Measurements from ENCODE around the gene CPAMD8.

The CPAMD8 gene

DNA sequence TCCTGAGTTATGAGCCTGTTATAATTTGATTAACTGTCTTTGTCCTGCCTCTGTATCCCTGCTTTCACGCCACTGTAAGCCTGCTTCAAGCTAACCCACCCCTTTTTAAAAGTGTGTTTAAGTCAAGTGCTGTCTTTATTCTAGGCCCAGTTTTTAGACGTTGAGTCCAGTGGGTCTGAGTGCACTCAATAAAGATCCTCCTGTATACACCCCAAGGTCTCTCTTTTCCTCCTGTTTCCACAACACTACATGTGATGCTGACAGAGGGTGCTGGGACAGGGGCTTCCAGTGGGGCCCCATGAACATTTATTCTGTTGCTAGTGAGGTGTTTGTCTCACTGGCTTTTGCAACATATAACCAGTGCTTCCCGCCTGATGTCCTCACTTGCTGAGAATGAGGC is 144.5 kb downstream of the CPAMD8 start:
- no peak overlapping the region for H2AK5ac ChIP-seq (ENCODE audit: low read length)

DNA sequence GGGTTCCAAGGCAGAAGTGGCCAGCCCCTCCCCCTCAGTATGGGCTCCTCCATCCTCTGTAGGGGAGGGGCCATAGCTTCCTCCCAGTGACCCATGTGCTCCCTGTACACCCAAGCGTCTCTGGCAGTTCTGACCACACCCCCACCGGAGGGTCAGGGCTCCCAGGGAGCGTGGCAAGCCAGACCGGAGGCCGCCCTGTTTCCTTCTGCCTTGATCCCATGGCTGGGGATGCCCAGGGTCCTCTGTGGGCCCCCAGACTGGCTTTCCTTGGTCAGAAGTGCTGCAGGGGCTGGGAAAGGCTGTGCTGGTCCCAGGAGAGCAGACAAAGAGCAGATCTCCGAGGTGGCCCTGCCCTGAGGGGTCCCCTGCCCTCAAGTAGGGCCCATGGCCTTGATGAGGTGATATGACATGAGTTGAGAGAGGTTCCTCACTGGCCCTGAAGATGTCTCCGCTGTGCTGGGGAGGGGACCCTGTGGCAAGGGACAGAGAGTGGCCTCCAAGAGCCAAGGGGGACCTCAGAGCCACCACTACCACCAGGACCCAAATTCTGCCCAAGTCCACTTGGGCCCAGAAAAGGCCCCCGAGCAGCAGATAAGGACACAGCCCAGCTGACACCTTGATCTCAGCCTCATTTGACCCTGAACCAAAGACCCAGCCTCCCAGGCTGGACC is 145.6 kb downstream of the CPAMD8 start:
- Histone ChIP-seq H3K9me3 (ENCODE audit: insufficient read depth, low read depth, low read length) (peaks cover 28% of the 10 kb centered on the region), H3K36me3 (ENCODE audit: control insufficient read depth in 1 of 2, insufficient read depth in 2 of 2, low read length in 2 of 2) (peaks cover 50 to 51% of the 10 kb centered on the region in 2 experiments), H3K9ac (ENCODE audit: low read length) (no peak overlapping the region), H3K14ac (ENCODE audit: low read length) (no peak overlapping the region), H3K23ac (ENCODE audit: low read length) (no peak overlapping the region), H3K27me3 (ENCODE audit: insufficient read depth, low read length) (no peaks in the 10 kb centered on the region), H3K79me1 (ENCODE audit: low read length) (no peaks in the 10 kb centered on the region), H2BK12ac (ENCODE audit: low read length) (no peak overlapping the region), H3K4me1 (ENCODE audit: control insufficient read depth in 1 of 2, insufficient read depth in 2 of 2, low read length in 2 of 2) (no peaks in the 10 kb centered on the region), H2AFZ (ENCODE audit: insufficient read depth, low read length, poor library complexity) (no peak overlapping the region), H4K91ac (ENCODE audit: low read depth, low read length) (no peak overlapping the region), H3K79me2 (ENCODE audit: control insufficient read depth, insufficient read depth, low read length, poor library complexity) (no peaks in the 10 kb centered on the region), H3K27ac (ENCODE audit: low read depth, low read length) (no peak overlapping the region), H3K4me3 (ENCODE audit: low read depth, low read length) (no peak overlapping the region), H4K8ac (ENCODE audit: low read depth, low read length) (no peak overlapping the region), H3K18ac (ENCODE audit: low read length) (no peak overlapping the region), H2BK5ac (ENCODE audit: low read depth, low read length, poor library complexity) (no peak overlapping the region), H4K12ac (ENCODE audit: low read depth, low read length) (no peak overlapping the region), H3K4ac (ENCODE audit: low read depth, low read length) (no peak overlapping the region), H3K4me2 (ENCODE audit: low read length) (no peak overlapping the region), H2BK120ac (ENCODE audit: insufficient read depth, low read length, poor library complexity) (no peak overlapping the region), H2AK5ac (ENCODE audit: low read length) (no peak overlapping the region)
- no CpG with 5 or more reads among the region's 8 CpGs for WGBS (ENCODE audit: extremely low coverage, insufficient coverage, insufficient read length)
- DNase-seq = no peak

More for the DNA sequence above, 144.5 kb downstream of the CPAMD8 start:
- no peak overlapping the region for H3K14ac ChIP-seq (ENCODE audit: low read length)
- H3K23ac ChIP-seq (ENCODE audit: low read length) = no peak overlapping the region
- no peak overlapping the region for H3K4me2 ChIP-seq (ENCODE audit: low read length)
- no peak overlapping the region for H2BK12ac ChIP-seq (ENCODE audit: low read length)
- H3K27ac ChIP-seq (ENCODE audit: low read depth, low read length) = no peak overlapping the region
- no CpG with 5 or more reads among the region's 3 CpGs for WGBS (ENCODE audit: extremely low coverage, insufficient coverage, insufficient read length)
- no peaks in the 10 kb centered on the region for H3K27me3 ChIP-seq (ENCODE audit: insufficient read depth, low read length)
- no peak overlapping the region for H4K8ac ChIP-seq (ENCODE audit: low read depth, low read length)
- H3K36me3 ChIP-seq (ENCODE audit: control insufficient read depth in 1 of 2, insufficient read depth in 2 of 2, low read length in 2 of 2) = peaks cover 39 to 40% of the 10 kb centered on the region in 2 experiments
- H3K9me3 ChIP-seq (ENCODE audit: insufficient read depth, low read depth, low read length) = peaks cover 26% of the 10 kb centered on the region
- no peak overlapping the region for H4K91ac ChIP-seq (ENCODE audit: low read depth, low read length)
- H3K4me1 ChIP-seq (ENCODE audit: control insufficient read depth in 1 of 2, insufficient read depth in 2 of 2, low read length in 2 of 2) = no peaks in the 10 kb centered on the region
- H3K79me2 ChIP-seq (ENCODE audit: control insufficient read depth, insufficient read depth, low read length, poor library complexity) = no peaks in the 10 kb centered on the region
- H3K4ac ChIP-seq (ENCODE audit: low read depth, low read length) = no peak overlapping the region
- no peak overlapping the region for H3K18ac ChIP-seq (ENCODE audit: low read length)
- no peak overlapping the region for H2BK5ac ChIP-seq (ENCODE audit: low read depth, low read length, poor library complexity)
- H3K9ac ChIP-seq (ENCODE audit: low read length) = no peak overlapping the region
- DNase-seq = no peak
- no peak overlapping the region for H3K4me3 ChIP-seq (ENCODE audit: low read depth, low read length)
- no peaks in the 10 kb centered on the region for H3K79me1 ChIP-seq (ENCODE audit: low read length)
- H2AFZ ChIP-seq (ENCODE audit: insufficient read depth, low read length, poor library complexity) = no peak overlapping the region
- H4K12ac ChIP-seq (ENCODE audit: low read depth, low read length) = no peak overlapping the region
- no peak overlapping the region for H2BK120ac ChIP-seq (ENCODE audit: insufficient read depth, low read length, poor library complexity)

DNA sequence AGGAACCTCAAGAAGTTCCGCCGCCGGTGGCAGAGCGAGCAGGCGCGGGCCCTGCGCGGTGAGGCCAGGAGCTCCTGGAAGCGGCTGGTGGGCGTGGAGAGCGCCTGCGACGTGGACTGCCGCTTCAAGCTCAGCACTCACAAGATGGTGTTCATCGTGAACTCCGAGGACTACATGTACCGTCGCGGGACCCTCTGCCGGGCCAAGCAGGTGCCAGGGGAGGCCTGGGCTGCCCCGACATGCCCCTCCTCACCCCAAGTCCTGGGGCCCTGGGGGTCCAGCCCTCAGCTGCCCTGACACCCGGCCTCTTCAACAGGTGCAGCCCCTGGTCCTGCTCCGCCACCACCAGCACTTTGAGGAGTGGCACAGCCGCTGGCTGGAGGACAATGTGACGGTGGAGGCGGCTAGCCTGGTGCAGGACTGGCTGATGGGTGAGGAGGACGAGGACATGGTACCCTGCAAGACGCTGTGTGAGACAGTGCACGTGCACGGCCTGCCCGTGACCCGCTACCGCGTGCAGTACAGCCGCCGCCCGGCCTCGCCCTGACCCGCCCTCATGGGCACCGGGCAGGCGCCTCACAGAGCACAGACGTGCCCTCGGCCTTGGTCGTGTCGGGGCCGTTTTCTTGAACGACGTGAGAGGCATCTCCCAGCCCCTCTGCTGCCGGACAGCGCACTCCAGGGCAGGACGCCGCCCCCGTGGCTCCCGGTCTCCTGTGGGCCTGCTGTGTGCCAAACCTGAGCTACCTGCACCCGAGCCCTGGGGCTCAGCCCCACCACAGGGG is 148.2 kb downstream of the CPAMD8 start:
- WGBS (ENCODE audit: extremely low coverage, insufficient coverage, insufficient read length) = no CpG with 5 or more reads among the region's 55 CpGs
- Histone ChIP-seq H2BK5ac (ENCODE audit: low read depth, low read length, poor library complexity) (no peak overlapping the region), H2AK5ac (ENCODE audit: low read length) (no peak overlapping the region), H3K27me3 (ENCODE audit: insufficient read depth, low read length) (no peaks in the 10 kb centered on the region), H3K4me1 (ENCODE audit: control insufficient read depth in 1 of 2, insufficient read depth in 2 of 2, low read length in 2 of 2) (no peaks in the 10 kb centered on the region), H3K27ac (ENCODE audit: low read depth, low read length) (no peak overlapping the region), H3K9me3 (ENCODE audit: insufficient read depth, low read depth, low read length) (peaks cover 38% of the 10 kb centered on the region), H3K9ac (ENCODE audit: low read length) (no peak overlapping the region), H3K79me1 (ENCODE audit: low read length) (no peaks in the 10 kb centered on the region), H4K12ac (ENCODE audit: low read depth, low read length) (no peak overlapping the region), H2BK12ac (ENCODE audit: low read length) (no peak overlapping the region), H3K23ac (ENCODE audit: low read length) (no peak overlapping the region), H3K79me2 (ENCODE audit: control insufficient read depth, insufficient read depth, low read length, poor library complexity) (no peaks in the 10 kb centered on the region), H4K8ac (ENCODE audit: low read depth, low read length) (no peak overlapping the region), H2AFZ (ENCODE audit: insufficient read depth, low read length, poor library complexity) (no peak overlapping the region), H3K4me2 (ENCODE audit: low read length) (no peak overlapping the region), H3K4ac (ENCODE audit: low read depth, low read length) (no peak overlapping the region), H4K91ac (ENCODE audit: low read depth, low read length) (no peak overlapping the region), H3K18ac (ENCODE audit: low read length) (no peak overlapping the region), H2BK120ac (ENCODE audit: insufficient read depth, low read length, poor library complexity) (no peak overlapping the region), H3K36me3 (ENCODE audit: control insufficient read depth in 1 of 2, insufficient read depth in 2 of 2, low read length in 2 of 2) (peaks cover 61 to 63% of the 10 kb centered on the region in 2 experiments), H3K4me3 (ENCODE audit: low read depth, low read length) (peak overlapping the region; percentile 48), H3K14ac (ENCODE audit: low read length) (no peak overlapping the region)
- DNase-seq = no peak

DNA sequence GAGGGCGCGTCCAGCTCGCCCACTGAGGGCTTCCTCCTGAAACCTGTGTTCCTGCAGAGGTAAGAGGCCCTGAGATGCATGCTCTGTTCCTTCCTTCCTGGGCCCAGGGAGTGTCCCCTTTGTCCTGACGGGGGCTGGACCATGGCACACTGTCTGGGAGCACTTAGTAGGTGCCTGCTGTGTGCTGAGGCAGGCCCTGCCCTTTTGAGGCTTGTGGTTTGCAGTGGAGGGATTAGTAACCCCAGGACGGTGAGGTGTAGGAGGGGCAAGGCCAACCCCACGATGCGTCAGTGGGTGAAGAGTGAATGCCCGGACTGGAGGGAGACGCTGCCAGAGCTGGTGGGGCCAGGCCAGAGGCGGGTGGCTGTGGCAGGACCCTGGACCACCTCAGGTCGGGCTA is 149.0 kb downstream of the CPAMD8 start:
- H3K4me3 ChIP-seq (ENCODE audit: low read depth, low read length) = no peak overlapping the region
- H2BK5ac ChIP-seq (ENCODE audit: low read depth, low read length, poor library complexity) = no peak overlapping the region
- H3K4me1 ChIP-seq (ENCODE audit: control insufficient read depth in 1 of 2, insufficient read depth in 2 of 2, low read length in 2 of 2) = peaks cover 0 to 3% of the 10 kb centered on the region in 2 experiments
- H3K79me1 ChIP-seq (ENCODE audit: low read length) = no peaks in the 10 kb centered on the region
- no peaks in the 10 kb centered on the region for H3K27me3 ChIP-seq (ENCODE audit: insufficient read depth, low read length)
- no peaks in the 10 kb centered on the region for H3K79me2 ChIP-seq (ENCODE audit: control insufficient read depth, insufficient read depth, low read length, poor library complexity)
- H3K4me2 ChIP-seq (ENCODE audit: low read length) = no peak overlapping the region
- H2BK12ac ChIP-seq (ENCODE audit: low read length) = no peak overlapping the region
- H3K18ac ChIP-seq (ENCODE audit: low read length) = no peak overlapping the region
- H3K36me3 ChIP-seq (ENCODE audit: control insufficient read depth in 1 of 2, insufficient read depth in 2 of 2, low read length in 2 of 2) = peaks cover 69 to 71% of the 10 kb centered on the region in 2 experiments
- H3K27ac ChIP-seq (ENCODE audit: low read depth, low read length) = no peak overlapping the region
- H2BK120ac ChIP-seq (ENCODE audit: insufficient read depth, low read length, poor library complexity) = no peak overlapping the region
- no peak overlapping the region for H3K23ac ChIP-seq (ENCODE audit: low read length)
- no peak for DNase-seq
- H4K8ac ChIP-seq (ENCODE audit: low read depth, low read length) = no peak overlapping the region
- peaks cover 35% of the 10 kb centered on the region for H3K9me3 ChIP-seq (ENCODE audit: insufficient read depth, low read depth, low read length)
- no peak overlapping the region for H3K14ac ChIP-seq (ENCODE audit: low read length)
- H3K9ac ChIP-seq (ENCODE audit: low read length) = no peak overlapping the region
- no peak overlapping the region for H2AFZ ChIP-seq (ENCODE audit: insufficient read depth, low read length, poor library complexity)
- no peak overlapping the region for H3K4ac ChIP-seq (ENCODE audit: low read depth, low read length)
- no peak overlapping the region for H4K12ac ChIP-seq (ENCODE audit: low read depth, low read length)
- no peak overlapping the region for H2AK5ac ChIP-seq (ENCODE audit: low read length)
- no CpG with 5 or more reads among the region's 11 CpGs for WGBS (ENCODE audit: extremely low coverage, insufficient coverage, insufficient read length)
- no peak overlapping the region for H4K91ac ChIP-seq (ENCODE audit: low read depth, low read length)
